ENCODE measurements around the gene PRKAB1.
"Not testable (repeated sequence)": the region's sequence is repeated elsewhere in the genome, so short reads cannot be mapped to it uniquely, and the experiment has no call there.

PRKAB1 gene, protein sequence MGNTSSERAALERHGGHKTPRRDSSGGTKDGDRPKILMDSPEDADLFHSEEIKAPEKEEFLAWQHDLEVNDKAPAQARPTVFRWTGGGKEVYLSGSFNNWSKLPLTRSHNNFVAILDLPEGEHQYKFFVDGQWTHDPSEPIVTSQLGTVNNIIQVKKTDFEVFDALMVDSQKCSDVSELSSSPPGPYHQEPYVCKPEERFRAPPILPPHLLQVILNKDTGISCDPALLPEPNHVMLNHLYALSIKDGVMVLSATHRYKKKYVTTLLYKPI

DNA sequence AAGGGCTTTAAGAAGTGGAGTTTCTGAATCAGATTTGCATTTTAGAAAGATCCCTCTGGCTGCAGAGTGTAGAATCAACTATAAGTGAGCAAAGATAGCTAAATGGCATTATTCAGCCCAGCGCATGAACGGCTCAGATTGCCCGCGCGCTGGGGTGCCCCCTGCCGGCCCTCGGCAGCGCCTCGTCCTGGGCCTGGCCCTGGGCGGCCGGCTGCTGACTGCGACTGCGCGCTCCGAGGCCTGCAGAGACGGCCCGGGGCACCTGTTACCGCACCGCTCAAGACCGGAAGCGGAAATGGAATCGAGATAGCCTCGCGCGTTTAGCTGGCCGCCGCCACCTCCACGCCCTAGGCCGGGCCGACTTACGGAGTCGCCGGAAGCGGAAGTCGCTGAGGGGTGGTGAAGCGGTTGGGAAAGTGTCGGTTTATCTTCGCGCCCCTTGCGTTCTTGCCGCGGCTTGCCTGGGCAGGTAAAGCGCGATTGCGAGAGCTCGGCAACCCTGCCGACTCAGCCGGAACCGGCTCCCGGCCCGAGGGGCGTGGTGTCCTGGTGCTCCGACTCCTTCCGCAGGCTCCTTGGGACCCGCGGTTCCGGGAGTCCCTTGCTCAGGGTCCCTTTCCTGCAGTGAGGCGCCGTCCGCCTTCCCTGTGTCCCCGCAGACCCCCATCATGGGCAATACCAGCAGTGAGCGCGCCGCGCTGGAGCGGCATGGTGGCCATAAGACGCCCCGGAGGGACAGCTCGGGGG, at the start of gene PRKAB1:
Gene PRKAB1 (plus strand): TSS at position 557 of the 747 bp plus-strand sequence. CDS start 112 bp downstream, at position 669.
- peak; percentile 90 to 95 (median 94) for DNase-seq (ENCODE audit: low read depth in 2 of 3, low spot score in 1 of 3)

DNA sequence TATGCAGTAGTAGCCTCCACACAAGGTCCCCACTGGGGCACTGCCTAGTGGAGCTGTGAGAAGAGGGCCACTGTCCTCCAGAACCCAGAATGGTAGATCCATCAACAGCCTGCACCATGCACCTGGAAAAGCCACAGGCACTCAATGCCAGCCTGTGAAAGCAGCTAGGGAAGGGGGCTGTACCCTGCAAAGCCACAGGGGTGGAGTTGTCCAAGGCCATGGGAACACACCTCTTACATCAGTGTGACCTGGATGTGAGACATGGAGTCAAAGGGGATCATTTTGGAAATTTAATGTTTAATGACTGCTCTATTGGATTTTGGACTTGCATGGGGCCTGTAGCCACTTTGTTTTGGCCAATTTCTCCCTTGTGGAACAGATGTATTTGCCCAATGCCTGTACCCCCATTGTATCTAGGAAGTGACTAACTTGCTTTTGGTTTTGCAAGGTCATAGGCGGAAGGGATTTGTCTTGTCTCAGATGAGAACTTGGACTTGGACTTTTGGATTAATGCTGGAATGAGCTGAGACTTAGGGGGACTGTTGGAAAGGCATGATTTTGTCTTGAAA, 49.5 kb upstream of the PRKAB1 start:
- not testable (repeated sequence) for DNase-seq (ENCODE audit: low read depth in 2 of 3, low spot score in 1 of 3)

DNA sequence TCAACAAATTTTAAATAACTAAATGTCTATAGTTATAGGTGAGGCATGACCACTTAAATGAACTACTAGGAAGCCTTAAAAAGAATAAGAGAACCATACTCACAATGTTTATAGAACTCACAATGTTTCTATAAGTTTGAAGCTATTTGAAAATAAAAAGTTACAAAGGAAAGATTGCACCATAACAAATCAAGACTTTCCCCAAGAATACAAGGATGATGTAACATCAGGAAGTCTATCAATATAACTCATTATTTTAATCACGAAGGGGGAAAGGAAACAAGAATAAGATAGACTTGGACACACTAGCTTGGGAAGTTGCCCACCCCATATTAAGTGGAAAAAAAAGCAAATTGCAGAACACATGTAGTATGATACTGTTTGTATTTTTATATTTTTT, 47.4 kb upstream of the PRKAB1 start:
- no peak for DNase-seq (ENCODE audit: low read depth in 2 of 3, low spot score in 1 of 3)

DNA sequence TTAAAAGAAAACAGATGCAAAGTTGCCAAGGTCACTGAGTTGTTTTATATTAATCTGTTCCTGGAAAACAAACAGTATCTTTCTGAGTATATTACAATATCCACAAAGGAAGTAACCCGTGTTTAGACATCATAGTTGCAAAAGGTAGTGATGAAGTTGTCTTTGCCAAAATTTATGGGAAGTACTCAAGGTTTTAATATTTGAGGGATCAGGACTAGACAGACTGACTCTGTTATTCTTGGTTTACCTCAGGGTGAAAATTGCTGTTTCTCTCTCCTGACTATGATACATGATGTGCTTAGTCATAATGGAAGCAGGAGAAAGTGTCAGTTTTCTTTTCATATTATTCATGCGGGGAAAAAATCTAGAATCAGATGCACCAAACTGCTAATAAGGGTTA, 46.1 kb upstream of the PRKAB1 start:
- no peak for DNase-seq (ENCODE audit: low read depth in 2 of 3, low spot score in 1 of 3)

DNA sequence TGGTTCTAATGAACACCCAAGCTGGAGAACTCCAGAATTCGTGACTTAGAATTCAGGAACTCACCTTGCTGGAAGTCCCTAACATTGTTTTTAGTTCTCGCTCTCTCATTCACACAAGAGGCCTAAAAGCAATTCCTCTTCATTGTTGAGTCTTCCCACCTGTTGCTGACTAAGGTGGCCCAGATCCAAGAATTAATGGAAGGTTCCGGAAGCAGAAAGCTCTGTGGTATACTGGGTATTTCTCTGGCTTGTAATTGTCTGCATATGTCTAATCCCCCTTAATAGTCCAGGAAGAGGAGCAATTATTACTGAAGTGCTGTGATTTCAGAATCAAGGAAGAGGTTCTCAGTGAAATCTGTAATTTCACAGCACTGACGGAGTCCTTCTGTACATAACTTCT, 43.0 kb upstream of the PRKAB1 start:
- DNase-seq (ENCODE audit: low read depth in 2 of 3, low spot score in 1 of 3), result no peak

DNA sequence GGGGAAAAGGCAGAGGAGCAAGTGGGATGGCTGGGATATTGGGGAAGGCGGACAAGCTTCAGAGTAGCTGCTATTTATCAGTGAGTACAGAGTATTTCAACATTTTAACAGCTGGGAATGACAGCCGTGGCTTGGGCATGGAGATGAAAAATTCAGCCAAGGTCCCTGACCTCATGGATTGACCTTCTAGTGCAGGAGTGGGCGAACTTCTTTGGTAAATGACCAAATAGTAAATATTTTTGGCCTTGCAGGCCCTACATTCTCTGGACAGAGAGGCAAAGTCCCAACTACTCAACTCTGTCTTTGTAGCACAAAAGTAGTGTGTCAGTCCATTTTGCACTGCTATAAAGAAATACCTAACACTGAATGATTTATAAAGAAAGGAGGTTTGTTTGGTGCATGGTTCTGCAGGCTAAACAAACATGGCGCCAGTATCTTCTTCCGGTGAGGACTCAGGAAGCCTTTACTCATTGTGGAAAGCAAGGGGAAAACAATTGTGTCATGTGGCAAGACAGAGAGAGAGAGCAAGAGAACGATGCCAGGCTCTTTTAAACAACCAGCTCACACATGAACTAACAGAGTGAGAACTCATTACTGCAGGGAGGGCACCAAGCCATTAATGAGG, 40.8 kb upstream of the PRKAB1 start:
- DNase-seq (ENCODE audit: low read depth in 2 of 3, low spot score in 1 of 3), result no peak

DNA sequence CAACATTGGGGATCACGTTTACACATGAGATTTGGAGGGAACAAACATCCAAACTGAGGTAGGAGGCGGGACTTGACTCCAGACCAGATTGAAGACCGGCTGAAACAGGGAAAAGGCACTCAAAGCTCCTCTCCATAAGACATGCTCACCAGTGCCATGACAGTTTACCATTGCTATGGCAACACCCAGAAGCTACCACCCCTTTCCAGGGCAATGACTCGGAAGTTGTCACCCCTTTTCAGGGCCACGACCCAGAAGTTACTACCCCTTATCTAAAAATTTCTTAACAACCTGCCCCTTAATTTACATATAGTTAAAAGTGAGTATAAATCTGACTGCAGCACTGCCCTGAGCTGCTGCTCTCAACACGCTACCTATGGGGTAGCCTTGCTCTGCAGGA, 40.2 kb upstream of the PRKAB1 start:
- DNase-seq (ENCODE audit: low read depth in 2 of 3, low spot score in 1 of 3), result no peak

DNA sequence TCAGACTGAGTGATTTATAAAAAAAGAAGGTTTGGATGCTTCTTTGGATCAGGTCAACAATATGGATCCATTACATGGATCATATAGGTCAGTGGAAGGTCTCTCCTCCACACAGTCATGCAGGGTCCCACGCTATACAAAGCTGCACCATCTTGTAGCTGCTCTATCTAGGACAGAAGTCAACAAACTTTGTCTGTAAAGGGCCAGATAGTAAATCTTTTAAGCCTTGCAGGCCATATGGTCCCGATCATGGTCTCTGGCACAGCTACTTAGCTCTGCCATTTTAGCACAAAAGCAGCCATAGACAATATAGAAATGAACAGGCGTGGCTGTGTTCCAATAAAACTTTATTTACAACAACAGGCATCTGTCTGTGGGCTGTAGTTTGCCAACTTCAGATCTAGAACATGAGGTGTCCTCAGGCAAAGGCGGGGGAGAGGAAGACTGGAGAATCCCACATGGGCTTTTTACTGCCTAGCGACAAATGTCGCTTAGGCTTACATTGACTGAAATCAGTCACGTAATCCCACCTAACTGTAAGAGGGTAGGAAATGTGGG, 37.6 kb upstream of the PRKAB1 start:
- no peak for DNase-seq (ENCODE audit: low read depth in 2 of 3, low spot score in 1 of 3)

DNA sequence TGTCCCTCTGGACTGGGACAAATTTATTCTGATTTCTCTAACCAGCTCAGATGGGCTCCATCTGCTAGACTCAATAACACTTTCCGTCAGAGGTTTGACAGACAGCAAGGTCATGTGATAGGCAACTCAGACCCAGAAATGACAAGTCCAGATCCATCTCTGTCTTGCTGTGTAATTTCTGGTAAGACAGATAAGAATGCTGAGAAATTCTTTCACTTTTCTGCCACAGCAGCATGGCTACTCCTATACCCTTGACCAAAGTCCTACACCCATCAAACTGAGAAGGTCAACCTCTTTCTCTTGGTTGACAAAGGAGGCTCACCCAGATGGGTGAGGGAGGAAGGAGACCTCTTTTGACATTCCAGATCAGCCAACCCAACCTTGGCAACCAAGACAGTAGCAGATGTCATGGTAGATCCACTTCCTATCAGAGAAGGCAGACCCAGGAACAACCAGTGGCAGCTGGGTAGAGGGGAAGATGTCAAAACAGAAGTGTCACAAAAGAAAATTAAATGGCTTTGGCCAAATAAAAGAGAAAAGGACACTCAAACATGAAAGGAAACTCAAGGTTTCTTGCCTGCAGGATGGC, 36.9 kb upstream of the PRKAB1 start:
- DNase-seq (ENCODE audit: low read depth in 2 of 3, low spot score in 1 of 3), result no peak

DNA sequence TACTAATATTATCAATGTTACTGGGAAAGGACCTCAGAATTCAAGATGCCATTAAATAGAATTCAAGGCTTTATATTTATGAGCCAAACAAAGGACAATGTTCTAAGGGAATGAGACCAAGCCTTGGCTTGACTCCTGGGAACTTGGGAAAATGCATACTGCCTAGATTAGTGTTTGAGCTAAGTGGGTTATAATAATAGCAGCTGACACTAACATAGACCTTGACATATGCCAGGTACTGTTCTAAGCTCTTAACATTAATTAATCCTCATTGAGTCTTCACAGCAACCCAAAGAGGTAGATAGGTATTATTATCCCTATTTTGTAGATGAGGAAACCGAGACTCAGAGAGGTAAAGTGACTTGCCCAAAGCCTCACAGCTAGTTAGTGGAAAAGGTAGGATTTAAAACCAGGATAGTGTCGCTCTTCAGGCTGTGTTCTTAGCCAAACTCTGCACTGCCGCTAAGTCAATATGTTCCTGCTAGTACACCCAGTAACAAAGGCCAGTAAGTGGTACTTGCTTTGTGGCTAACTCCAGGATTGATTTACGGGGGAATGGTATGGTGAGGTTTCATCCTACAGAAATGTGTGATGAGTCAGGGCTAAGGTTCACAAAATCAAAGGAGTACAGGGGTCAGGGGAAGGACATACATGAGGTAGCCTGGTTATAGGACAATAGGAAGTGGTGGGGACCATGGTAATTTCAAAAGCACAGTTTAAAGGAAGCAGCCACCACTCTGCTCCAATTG, 35.8 kb upstream of the PRKAB1 start:
- no peak for DNase-seq (ENCODE audit: low read depth in 2 of 3, low spot score in 1 of 3)

DNA sequence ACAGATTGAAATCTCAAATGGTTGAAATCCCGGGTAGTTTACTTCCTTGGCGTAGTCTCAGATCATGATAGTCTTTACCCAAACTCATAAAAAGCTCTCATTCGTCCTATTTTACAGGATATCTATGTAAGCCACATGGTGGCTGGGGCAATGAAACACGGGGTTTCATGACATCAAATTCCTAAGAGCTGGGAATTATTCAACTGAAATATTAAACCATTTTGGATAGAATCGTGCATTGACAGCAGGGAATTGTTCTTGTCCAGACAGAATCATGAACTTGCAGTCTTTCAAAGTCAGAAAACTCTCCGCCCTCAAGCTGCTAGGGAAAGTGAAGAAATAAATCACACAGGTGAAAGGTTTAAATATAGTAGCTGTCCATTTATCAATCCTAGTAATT, 33.2 kb upstream of the PRKAB1 start:
- DNase-seq (ENCODE audit: low read depth in 2 of 3, low spot score in 1 of 3), result no peak

DNA sequence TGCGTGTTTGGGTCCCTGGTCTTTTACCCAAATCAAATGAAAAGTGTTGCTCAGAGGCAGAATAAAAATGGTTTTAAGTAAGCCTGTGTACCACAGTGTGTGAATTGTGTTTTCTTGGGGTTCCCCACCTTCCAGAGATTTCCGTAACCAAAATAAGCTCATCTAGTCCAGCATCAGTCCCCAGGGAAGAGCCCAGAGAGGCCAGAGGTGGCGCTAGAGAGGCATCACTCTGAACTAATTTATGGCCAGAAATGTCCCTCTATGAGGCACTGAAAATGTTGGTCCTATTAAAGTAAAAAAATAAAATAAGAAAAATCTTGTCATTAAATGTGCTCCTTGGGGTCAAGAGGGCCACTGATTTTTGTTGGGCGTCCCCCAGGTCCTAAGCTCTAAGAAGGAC, 24.9 kb upstream of the PRKAB1 start:
- no peak for DNase-seq (ENCODE audit: low read depth in 2 of 3, low spot score in 1 of 3)

DNA sequence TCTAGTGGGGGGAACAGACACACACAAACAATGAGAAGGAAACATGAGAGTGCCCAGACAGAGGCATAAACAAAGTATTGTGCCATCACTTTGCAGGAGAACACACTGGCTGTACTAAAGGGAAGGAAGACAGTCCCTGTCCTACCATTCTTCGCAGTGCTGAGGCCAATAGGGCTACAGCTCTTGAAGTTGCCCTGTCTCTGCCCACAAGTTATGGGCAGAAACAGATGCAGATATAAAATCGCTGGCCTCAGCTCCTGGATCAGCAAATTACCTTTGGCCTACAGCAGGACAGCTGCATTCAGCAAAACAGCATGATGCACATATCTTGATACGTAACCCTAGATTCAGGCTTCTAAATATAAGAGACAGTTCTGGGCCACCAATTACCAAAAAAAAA, 23.0 kb upstream of the PRKAB1 start:
- DNase-seq (ENCODE audit: low read depth in 2 of 3, low spot score in 1 of 3), result no peak

DNA sequence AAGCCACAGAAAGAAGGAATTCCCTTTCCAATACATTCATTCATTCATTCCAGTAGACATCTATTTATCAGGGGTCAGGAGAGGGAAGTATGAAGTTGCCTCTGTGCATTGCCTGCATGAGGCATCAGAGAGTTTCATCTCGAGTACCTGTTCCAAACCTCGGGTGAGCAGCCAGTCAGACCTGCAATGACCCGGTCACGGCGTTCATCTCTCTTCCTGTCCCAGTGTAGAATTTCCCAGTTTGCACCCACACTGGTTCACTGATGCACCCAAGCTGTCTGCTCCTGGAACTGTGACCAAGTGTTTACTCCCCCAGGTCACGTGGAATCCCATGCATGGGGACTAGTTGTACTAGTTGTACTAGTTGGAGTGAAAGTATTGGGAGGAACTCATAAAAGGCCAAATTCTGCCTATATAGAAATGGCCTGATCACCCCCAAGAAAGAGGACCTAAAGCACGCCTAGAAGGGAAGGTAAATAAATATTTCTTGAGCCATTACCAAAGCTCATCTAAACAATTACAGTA, 22.3 kb upstream of the PRKAB1 start:
- no peak for DNase-seq (ENCODE audit: low read depth in 2 of 3, low spot score in 1 of 3)

DNA sequence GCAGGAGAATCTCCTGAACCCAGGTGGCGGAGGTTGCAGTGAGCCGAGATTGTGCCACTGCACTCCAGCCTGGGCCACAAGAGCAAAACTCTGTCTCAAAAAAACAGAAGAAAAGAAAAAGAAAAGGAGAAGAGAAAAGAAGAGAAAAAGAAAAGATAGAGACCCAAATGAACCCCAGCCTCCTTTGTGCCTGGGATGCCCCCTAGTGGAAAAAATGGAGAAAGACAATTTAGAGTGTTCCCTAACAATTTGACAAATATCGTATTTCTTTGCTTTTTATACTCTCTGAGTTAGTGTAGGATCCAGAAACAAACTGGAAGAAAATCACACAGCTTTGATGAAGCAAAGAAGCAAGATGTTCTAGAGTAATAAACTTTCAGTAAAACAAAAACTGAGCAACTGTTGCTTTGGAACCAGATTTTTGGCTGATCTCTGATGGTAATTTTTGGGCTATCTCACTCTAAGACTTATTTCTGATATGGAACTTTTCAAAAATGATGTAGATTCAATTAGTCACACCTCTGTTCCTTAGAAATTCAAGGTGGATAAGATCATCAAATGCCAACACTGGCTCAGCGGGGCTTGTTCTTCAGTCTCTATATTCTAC, 18.6 kb upstream of the PRKAB1 start:
- no peak for DNase-seq (ENCODE audit: low read depth in 2 of 3, low spot score in 1 of 3)

DNA sequence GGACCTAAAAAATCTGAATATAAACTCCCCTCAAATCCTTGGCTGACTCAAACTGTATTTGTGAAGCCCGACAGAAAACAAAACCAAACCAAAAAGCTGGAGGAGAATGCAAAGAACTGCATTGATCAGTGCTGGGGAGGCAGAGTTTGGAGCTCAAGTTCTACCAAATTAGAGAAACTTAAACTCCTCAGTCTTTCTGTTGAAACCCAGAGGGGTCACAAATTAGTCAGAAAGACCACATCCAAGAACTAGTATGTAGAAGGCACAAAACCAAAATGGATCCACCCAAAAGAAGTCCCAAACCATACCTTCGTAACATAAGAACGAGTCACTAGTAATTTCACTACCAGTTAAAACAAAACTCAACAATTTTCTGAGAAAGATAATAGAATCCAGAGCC, 15.3 kb upstream of the PRKAB1 start:
- no peak for DNase-seq (ENCODE audit: low read depth in 2 of 3, low spot score in 1 of 3)

DNA sequence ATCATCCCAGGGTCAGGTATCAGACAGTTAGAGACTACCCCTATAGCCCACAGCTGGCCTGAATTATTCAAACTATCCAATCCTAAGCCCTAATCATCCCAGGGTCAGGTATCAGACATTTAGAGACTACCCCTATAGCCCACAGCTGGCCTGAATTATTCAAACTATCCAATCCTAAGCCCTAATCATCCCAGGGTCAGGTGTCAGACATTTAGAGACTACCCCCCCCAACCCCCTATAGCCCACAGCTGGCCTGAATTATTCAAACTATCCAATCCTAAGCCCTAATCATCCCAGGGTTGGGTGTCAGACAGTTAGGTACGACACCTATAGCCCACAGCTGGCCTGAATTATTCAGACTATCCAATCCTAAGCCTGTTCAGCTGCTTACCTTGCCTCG, 10.9 kb upstream of the PRKAB1 start:
- DNase-seq (ENCODE audit: low read depth in 2 of 3, low spot score in 1 of 3), result not testable (repeated sequence)

DNA sequence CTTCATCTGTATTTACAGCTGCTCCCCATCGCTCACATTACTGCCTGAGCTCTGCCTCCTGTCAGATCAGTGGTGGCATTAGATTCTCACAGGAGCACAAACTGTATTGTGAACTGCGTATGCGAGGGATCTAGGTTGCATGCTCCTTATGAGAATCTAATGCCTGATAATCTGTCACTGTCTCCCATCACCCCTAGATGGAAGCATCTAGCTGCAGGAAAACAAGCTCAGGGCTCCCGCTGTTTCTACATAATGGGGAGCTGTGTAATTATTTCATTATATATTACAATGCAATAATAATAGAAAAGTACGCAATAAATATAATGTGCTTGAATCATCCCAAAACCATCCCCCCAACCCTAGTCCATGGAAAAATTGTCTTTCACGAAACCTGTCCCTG, 9.8 kb upstream of the PRKAB1 start:
- DNase-seq (ENCODE audit: low read depth in 2 of 3, low spot score in 1 of 3), result not testable (repeated sequence)

DNA sequence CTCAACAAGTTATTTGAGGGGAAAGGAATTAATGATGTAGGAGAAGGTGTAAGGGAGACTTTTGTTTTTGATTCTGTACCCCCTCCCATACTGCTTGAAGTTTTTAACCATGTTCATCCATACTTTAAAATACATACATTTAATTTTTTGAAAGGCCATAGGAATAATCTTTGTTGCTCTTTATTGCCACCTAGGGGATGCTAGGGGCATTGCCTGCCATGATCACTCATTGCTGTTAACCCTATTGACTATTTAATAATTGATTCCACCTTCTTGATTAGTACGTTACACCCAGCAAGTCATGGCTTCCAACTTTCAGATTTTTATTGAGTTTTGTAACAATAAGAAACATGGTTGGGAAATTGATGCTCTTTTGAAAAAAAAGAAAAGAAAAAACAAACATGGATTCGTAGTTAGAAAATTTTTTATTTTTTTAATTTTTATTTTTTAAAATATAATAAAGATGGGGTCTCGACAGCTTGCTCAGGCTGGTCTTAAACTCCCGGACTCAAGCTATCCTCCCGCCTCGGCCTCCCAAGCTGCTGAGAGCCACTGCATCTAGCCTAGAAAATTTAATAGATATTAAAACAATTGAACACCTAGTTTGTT, 8.5 kb upstream of the PRKAB1 start:
- DNase-seq (ENCODE audit: low read depth in 2 of 3, low spot score in 1 of 3), result peak in 2 of 3 donors; percentile 28 to 56

DNA sequence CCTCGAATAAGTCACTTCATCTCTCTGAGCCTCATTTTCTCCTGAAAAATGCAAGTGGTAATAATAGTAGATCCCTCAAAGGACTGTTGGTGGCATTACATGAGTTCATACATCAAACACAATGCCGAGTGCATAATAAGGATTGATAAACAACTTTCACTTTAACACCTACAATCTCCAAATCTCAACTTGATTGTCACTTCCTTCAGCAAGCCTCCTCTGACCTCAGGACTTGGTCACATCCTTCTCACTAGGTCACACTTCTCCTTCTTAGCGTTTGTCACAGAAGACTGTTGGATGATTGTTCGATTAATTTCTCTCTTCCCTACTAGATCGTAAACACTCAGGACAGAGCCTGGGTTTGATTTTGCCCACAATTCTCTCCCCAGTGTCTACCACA, 7.9 kb upstream of the PRKAB1 start:
- no peak for DNase-seq (ENCODE audit: low read depth in 2 of 3, low spot score in 1 of 3)
